Measurements from ENCODE around the gene DZIP1.

- TF ChIP-seq CTCF (IDR thresholded peaks at IDR 0.05) (no peak), POLR2A (IDR thresholded peaks at IDR 0.05) (no peak), POLR2AphosphoS5 (IDR thresholded peaks at IDR 0.05; ENCODE audit: insufficient read depth in 1 of 2, low read depth in 1 of 2) (no peak)
Observed at GRCh38 chr13:95626768-95627167, 17.7 kb downstream of the DZIP1 start.
